CD4-positive, alpha-beta T cell treated with Interleukin-1 beta for 1 hour (primary cell): ENCODE measurements around the gene MYO15B.

Experiments used
- DNase-seq, 2 donors: peaks; one replicate each; pipeline ENCODE4 v3.0.0-alpha.2; 2020 to 2022

The MYO15B gene

GRCh38 chr17:75641343-75641742 is 53.7 kb downstream of the MYO15B start:
- no peak for DNase-seq

- no peak for DNase-seq
Observed at GRCh38 chr17:75642182-75642783, 54.7 kb downstream of the MYO15B start.

GRCh38 chr17:75642784-75643642 is 55.4 kb downstream of the MYO15B start:
- DNase-seq, result no peak

- DNase-seq, result no peak
Observed at GRCh38 chr17:75643643-75644017, 56.0 kb downstream of the MYO15B start.

- DNase-seq, result no peak
Observed at GRCh38 chr17:75645501-75645888, 57.9 kb downstream of the MYO15B start.

- DNase-seq, result peak; percentile 19 to 43
Observed at GRCh38 chr17:75645889-75646637, 58.5 kb downstream of the MYO15B start.

GRCh38 chr17:75646638-75646992 is 59.0 kb downstream of the MYO15B start:
- no peak for DNase-seq

- no peak for DNase-seq
Observed at GRCh38 chr17:75647061-75647460, 59.5 kb downstream of the MYO15B start.

- DNase-seq, result no peak
Observed at GRCh38 chr17:75647921-75648320, 60.3 kb downstream of the MYO15B start.

GRCh38 chr17:75649687-75650086 is 62.1 kb downstream of the MYO15B start:
- DNase-seq, result no peak

- DNase-seq, result no peak
Observed at GRCh38 chr17:75650874-75651273, 63.3 kb downstream of the MYO15B start.

- DNase-seq, result no peak
Observed at GRCh38 chr17:75652341-75652740, 64.7 kb downstream of the MYO15B start.

GRCh38 chr17:75652934-75653549 is 65.4 kb downstream of the MYO15B start:
- peak; percentile 26 for DNase-seq

- no peak for DNase-seq
Observed at GRCh38 chr17:75654176-75654575, 66.6 kb downstream of the MYO15B start.

- DNase-seq, result no peak
Observed at GRCh38 chr17:75658237-75658636, 70.6 kb downstream of the MYO15B start.

- DNase-seq, result no peak
Observed at GRCh38 chr17:75661531-75661930, 73.9 kb downstream of the MYO15B start.

- no peak for DNase-seq
Observed at GRCh38 chr17:75662511-75662910, 74.9 kb downstream of the MYO15B start.

- peak in 1 of 2 donors; percentile 43 for DNase-seq
Observed at GRCh38 chr17:75664099-75664549, 76.5 kb downstream of the MYO15B start.

GRCh38 chr17:75665981-75666380 is 78.4 kb downstream of the MYO15B start:
- DNase-seq, result no peak

GRCh38 chr17:75666959-75667790 is 79.6 kb downstream of the MYO15B start, which contains the start of the genes RECQL5 and SAP30BP:
Gene RECQL5, minus strand, starts transcription at chr17:75667154. Its CDS starts 597 bp downstream, at chr17:75666557.
Gene SAP30BP, plus strand, starts transcription at chr17:75667338. Its CDS starts 35 bp downstream, at chr17:75667373.
- peak; percentile 97 for DNase-seq

- DNase-seq, result no peak
Observed at GRCh38 chr17:75667825-75668224, 80.2 kb downstream of the MYO15B start.

- DNase-seq, result no peak
Observed at GRCh38 chr17:75668489-75668888, 80.9 kb downstream of the MYO15B start.
